HG03575 (cell line): ENCODE measurements around the gene PDZD2.
"Not testable (repeated sequence)": the region's sequence is repeated elsewhere in the genome, so short reads cannot be mapped to it uniquely, and the experiment has no call there.

Experiments
- ATAC-seq: cut with Tn5 transposase; IDR thresholded peaks from one replicate; pipeline ENCODE4 v1.9.1; 2021; ENCODE audit not compliant: unreplicated experiment, insufficient number of reproducible peaks, low FRiP score; ENCODE audit errors: extremely low read depth

PDZD2 gene

GRCh38 chr5:31755676-31756230 is 116.8 kb downstream of the PDZD2 start:
- ATAC-seq, result no peak

- ATAC-seq, result no peak
Measured at GRCh38 chr5:31757806-31758205, 118.9 kb downstream of the PDZD2 start.

GRCh38 chr5:31758803-31759425 is 120.0 kb downstream of the PDZD2 start:
- no peak for ATAC-seq

- no peak for ATAC-seq
Measured at GRCh38 chr5:31759925-31760324, 121.0 kb downstream of the PDZD2 start.

- no peak for ATAC-seq
Measured at GRCh38 chr5:31761877-31762276, 122.9 kb downstream of the PDZD2 start.

- ATAC-seq, result no peak
Measured at GRCh38 chr5:31763424-31763823, 124.5 kb downstream of the PDZD2 start.

- not testable (repeated sequence) for ATAC-seq
Measured at GRCh38 chr5:31764687-31765086, 125.8 kb downstream of the PDZD2 start.

- ATAC-seq, result no peak
Measured at GRCh38 chr5:31767335-31768031, 128.6 kb downstream of the PDZD2 start.

- no peak for ATAC-seq
Measured at GRCh38 chr5:31768046-31768445, 129.1 kb downstream of the PDZD2 start.

- ATAC-seq, result no peak
Measured at GRCh38 chr5:31768784-31769183, 129.9 kb downstream of the PDZD2 start.

- no peak for ATAC-seq
Measured at GRCh38 chr5:31769530-31769929, 130.6 kb downstream of the PDZD2 start.

- no peak for ATAC-seq
Measured at GRCh38 chr5:31770132-31770720, 131.3 kb downstream of the PDZD2 start.

GRCh38 chr5:31770998-31771397 is 132.1 kb downstream of the PDZD2 start:
- ATAC-seq, result peak; percentile 85

- ATAC-seq, result peak; percentile 23
Measured at GRCh38 chr5:31771500-31771899, 132.6 kb downstream of the PDZD2 start.

GRCh38 chr5:31776294-31776693 is 137.4 kb downstream of the PDZD2 start:
- not testable (repeated sequence) for ATAC-seq

GRCh38 chr5:31776976-31777651 is 138.2 kb downstream of the PDZD2 start:
- no peak for ATAC-seq

- no peak for ATAC-seq
Measured at GRCh38 chr5:31781772-31782171, 142.8 kb downstream of the PDZD2 start.

- no peak for ATAC-seq
Measured at GRCh38 chr5:31783086-31783645, 144.2 kb downstream of the PDZD2 start.

- ATAC-seq, result no peak
Measured at GRCh38 chr5:31783731-31784130, 144.8 kb downstream of the PDZD2 start.
